Ectodermal cell (in vitro differentiated cells): Measurements from ENCODE around the gene PLEKHG3.

ENCODE experiments used
- H3K27ac ChIP-seq: 2 replicates; pipeline ENCODE4 v1.7.0; 2013; ENCODE audit warnings: mild to moderate bottlenecking, low read depth, low read length; ENCODE audit not compliant: insufficient read depth, poor library complexity, severe bottlenecking
- H3K27me3 ChIP-seq: 2 replicates; pipeline ENCODE4 v1.7.0; 2013; ENCODE audit warnings: mild to moderate bottlenecking, low read length; ENCODE audit not compliant: insufficient read depth, control insufficient read depth, poor library complexity, severe bottlenecking
- H3K36me3 ChIP-seq: one replicate; pipeline ENCODE4 v1.7.0; 2013; ENCODE audit warnings: low read length; ENCODE audit not compliant: control insufficient read depth, insufficient read depth
- H3K4me1 ChIP-seq: one replicate; pipeline ENCODE4 v1.7.0; 2013; ENCODE audit warnings: low read length; ENCODE audit not compliant: control insufficient read depth, insufficient read depth
- H3K4me3 ChIP-seq: 2 replicates; pipeline ENCODE4 v1.7.0; 2013; ENCODE audit warnings: low read depth, low read length, control low read depth; ENCODE audit not compliant: insufficient read depth
- H3K9me3 ChIP-seq: 2 replicates; pipeline ENCODE4 v1.7.0; 2013; ENCODE audit warnings: mild to moderate bottlenecking, low read length, moderate library complexity; ENCODE audit not compliant: control insufficient read depth
- WGBS, 2 experiments: methylation state at CpG; one replicate each; pipeline ENCODE4 v1.1.7; 2013; ENCODE audit warnings: missing lambda C conversion rate in 2 of 2; 5-methylcytosine and 5-hydroxymethylcytosine counted together

The PLEKHG3 gene

GRCh38 chr14:64741200-64741599, 37.0 kb downstream of the PLEKHG3 start:
- H3K36me3 ChIP-seq = peaks cover 64% of the 10 kb centered on the region
- H3K4me1 ChIP-seq = peaks cover 14% of the 10 kb centered on the region

GRCh38 chr14:64741961-64742360, 37.7 kb downstream of the PLEKHG3 start:
- Histone ChIP-seq H3K4me1 (peaks cover 7% of the 10 kb centered on the region), H3K27me3 (no peaks in the 10 kb centered on the region), H3K4me3 (no peak overlapping the region), H3K36me3 (peaks cover 63% of the 10 kb centered on the region), H3K9me3 (no peaks in the 10 kb centered on the region), H3K27ac (no peak overlapping the region)
- WGBS, 2 experiments = 95 to 96% methylated on average over 15 of the region's 15 CpGs

More at GRCh38 chr14:64741200-64741599, 37.0 kb downstream of the PLEKHG3 start:
- no peaks in the 10 kb centered on the region for H3K9me3 ChIP-seq
- H3K27ac ChIP-seq = no peak overlapping the region
- no peak overlapping the region for H3K4me3 ChIP-seq
- 96 to 97% methylated on average over 15 of the region's 15 CpGs for WGBS, 2 experiments
- no peaks in the 10 kb centered on the region for H3K27me3 ChIP-seq

- peaks cover 65% of the 10 kb centered on the region for H3K36me3 ChIP-seq
- WGBS, 2 experiments = 96 to 97% methylated on average over 27 of the region's 27 CpGs
- H3K4me1 ChIP-seq = peaks cover 4% of the 10 kb centered on the region
- H3K4me3 ChIP-seq = no peak overlapping the region
- H3K9me3 ChIP-seq = no peaks in the 10 kb centered on the region
- no peak overlapping the region for H3K27ac ChIP-seq
- no peaks in the 10 kb centered on the region for H3K27me3 ChIP-seq
Measured at GRCh38 chr14:64743061-64743460, 38.8 kb downstream of the PLEKHG3 start.

- Histone ChIP-seq H3K27me3 (no peaks in the 10 kb centered on the region), H3K4me1 (peaks cover 4% of the 10 kb centered on the region), H3K27ac (no peak overlapping the region), H3K9me3 (no peaks in the 10 kb centered on the region), H3K4me3 (no peak overlapping the region), H3K36me3 (peaks cover 51% of the 10 kb centered on the region)
- WGBS, 2 experiments = 84 to 85% methylated on average over 8 of the region's 8 CpGs
Measured at GRCh38 chr14:64745511-64746091, 41.4 kb downstream of the PLEKHG3 start.

GRCh38 chr14:64746298-64747250, 42.4 kb downstream of the PLEKHG3 start:
- Histone ChIP-seq H3K27ac (no peak overlapping the region), H3K4me3 (no peak overlapping the region), H3K27me3 (no peaks in the 10 kb centered on the region), H3K36me3 (peaks cover 43% of the 10 kb centered on the region), H3K4me1 (peaks cover 4% of the 10 kb centered on the region), H3K9me3 (no peaks in the 10 kb centered on the region)
- WGBS, 2 experiments = 91 to 94% methylated on average over 12 of the region's 12 CpGs

- Histone ChIP-seq H3K36me3 (peaks cover 35% of the 10 kb centered on the region), H3K27ac (no peak overlapping the region), H3K27me3 (no peaks in the 10 kb centered on the region), H3K4me3 (no peak overlapping the region), H3K4me1 (peaks cover 4% of the 10 kb centered on the region), H3K9me3 (no peaks in the 10 kb centered on the region)
- WGBS, 2 experiments = 94 to 95% methylated on average over 5 of the region's 5 CpGs
Measured at GRCh38 chr14:64747327-64747726, 43.1 kb downstream of the PLEKHG3 start.

GRCh38 chr14:64748521-64748920, 44.3 kb downstream of the PLEKHG3 start:
- no peaks in the 10 kb centered on the region for H3K27me3 ChIP-seq
- peaks cover 23% of the 10 kb centered on the region for H3K36me3 ChIP-seq
- H3K27ac ChIP-seq = no peak overlapping the region
- no peak overlapping the region for H3K4me3 ChIP-seq
- WGBS, 2 experiments = 95 to 97% methylated on average over 4 to 6 of the region's 6 CpGs
- H3K9me3 ChIP-seq = no peaks in the 10 kb centered on the region
- peaks cover 4% of the 10 kb centered on the region for H3K4me1 ChIP-seq

GRCh38 chr14:64748995-64749714, 44.9 kb downstream of the PLEKHG3 start:
- H3K4me3 ChIP-seq = no peak overlapping the region
- H3K9me3 ChIP-seq = no peaks in the 10 kb centered on the region
- H3K27me3 ChIP-seq = no peaks in the 10 kb centered on the region
- peaks cover 22% of the 10 kb centered on the region for H3K36me3 ChIP-seq
- H3K4me1 ChIP-seq = peaks cover 4% of the 10 kb centered on the region
- 95 to 96% methylated on average over 51 of the region's 51 CpGs for WGBS, 2 experiments
- H3K27ac ChIP-seq = no peak overlapping the region

- Histone ChIP-seq H3K4me1 (peaks cover 6% of the 10 kb centered on the region), H3K27me3 (no peaks in the 10 kb centered on the region), H3K27ac (no peak overlapping the region), H3K9me3 (no peaks in the 10 kb centered on the region), H3K4me3 (no peak overlapping the region), H3K36me3 (peaks cover 10% of the 10 kb centered on the region)
- WGBS, 2 experiments = 93 to 99% methylated on average over 6 of the region's 6 CpGs
Measured at GRCh38 chr14:64752909-64753308, 48.7 kb downstream of the PLEKHG3 start.

GRCh38 chr14:64753374-64753773, 49.1 kb downstream of the PLEKHG3 start:
- Histone ChIP-seq H3K4me1 (peaks cover 10% of the 10 kb centered on the region), H3K36me3 (peaks cover 10% of the 10 kb centered on the region), H3K27me3 (no peaks in the 10 kb centered on the region), H3K27ac (no peak overlapping the region), H3K4me3 (no peak overlapping the region), H3K9me3 (no peaks in the 10 kb centered on the region)
- WGBS, 2 experiments = 94 to 96% methylated on average over 13 of the region's 13 CpGs
